A549 (cell line): Measurements from ENCODE around the gene MME.

ENCODE experiments used
- CEBPB ChIP-seq, 2 experiments: fragments of >200 bp in 1 of 2; sonication (Bioruptor Twin) in 1 of 2; formaldehyde crosslinking in 1 of 2; IDR thresholded peaks; 2 replicates each; pipeline ENCODE4 v1.6.1; 2012 to 2016
- CHD2 ChIP-seq: fragments of 150-350 bp; IDR thresholded peaks from 2 replicates; pipeline ENCODE4 v1.6.1; 2014; ENCODE audit warnings: low read length; ENCODE audit not compliant: partially characterized antibody
- EHMT2 ChIP-seq: fragments of 200-600 bp; sonication (generic); IDR thresholded peaks from 2 replicates; pipeline ENCODE4 v1.6.1; 2016; ENCODE audit warnings: antibody characterized with exemption, low read depth, mild to moderate bottlenecking, moderate library complexity
- NPAS2 ChIP-seq: fragments of 250-450 bp; sonication (Bioruptor Pico); IDR thresholded peaks from 2 replicates; pipeline ENCODE4 v1.8.0; 2022; ENCODE audit warnings: mild to moderate bottlenecking, moderate library complexity, borderline replicate concordance
- NR3C1 ChIP-seq: fragments of >200 bp; sonication (Bioruptor Twin); formaldehyde crosslinking; IDR thresholded peaks from 3 replicates; pipeline ENCODE4 v1.6.1; 2017
- POLR2A ChIP-seq: IDR thresholded peaks from 2 replicates; pipeline ENCODE4 v1.6.1; 2012; ENCODE audit warnings: mild to moderate bottlenecking, low read length
- POLR2AphosphoS2 ChIP-seq: conservative IDR thresholded peaks from 2 replicates; pipeline ENCODE4 v1.6.1; 2012; ENCODE audit warnings: low read length, improper control_type of control experiment, inconsistent platforms
- REST ChIP-seq: fragments of 200-600 bp; sonication (generic); IDR thresholded peaks from 2 replicates; pipeline ENCODE4 v1.6.1; 2016; ENCODE audit warnings: antibody characterized with exemption, mild to moderate bottlenecking, moderate library complexity
- SMC3 ChIP-seq: fragments of >200 bp; sonication (Bioruptor Twin); formaldehyde crosslinking; IDR thresholded peaks from 3 replicates; pipeline ENCODE4 v1.6.1; 2018; ENCODE audit warnings: inconsistent platforms
- USF2 ChIP-seq: fragments of 450-650 bp; IDR thresholded peaks from 2 replicates; pipeline ENCODE4 v1.6.1; 2014; ENCODE audit warnings: antibody characterized with exemption
- ZNF302 ChIP-seq: fragments of 250-450 bp; sonication (Bioruptor Pico); IDR thresholded peaks from 2 replicates; pipeline ENCODE4 v1.9.0; 2021; ENCODE audit warnings: inconsistent platforms, mild to moderate bottlenecking, moderate library complexity
- TF ChIP-seq, protein P1 (sequence below): fragments of >200 bp; sonication (Bioruptor Twin); formaldehyde crosslinking; IDR thresholded peaks from 3 replicates; pipeline ENCODE4 v1.5.1; 2016

- TF ChIP-seq, protein P1, sequence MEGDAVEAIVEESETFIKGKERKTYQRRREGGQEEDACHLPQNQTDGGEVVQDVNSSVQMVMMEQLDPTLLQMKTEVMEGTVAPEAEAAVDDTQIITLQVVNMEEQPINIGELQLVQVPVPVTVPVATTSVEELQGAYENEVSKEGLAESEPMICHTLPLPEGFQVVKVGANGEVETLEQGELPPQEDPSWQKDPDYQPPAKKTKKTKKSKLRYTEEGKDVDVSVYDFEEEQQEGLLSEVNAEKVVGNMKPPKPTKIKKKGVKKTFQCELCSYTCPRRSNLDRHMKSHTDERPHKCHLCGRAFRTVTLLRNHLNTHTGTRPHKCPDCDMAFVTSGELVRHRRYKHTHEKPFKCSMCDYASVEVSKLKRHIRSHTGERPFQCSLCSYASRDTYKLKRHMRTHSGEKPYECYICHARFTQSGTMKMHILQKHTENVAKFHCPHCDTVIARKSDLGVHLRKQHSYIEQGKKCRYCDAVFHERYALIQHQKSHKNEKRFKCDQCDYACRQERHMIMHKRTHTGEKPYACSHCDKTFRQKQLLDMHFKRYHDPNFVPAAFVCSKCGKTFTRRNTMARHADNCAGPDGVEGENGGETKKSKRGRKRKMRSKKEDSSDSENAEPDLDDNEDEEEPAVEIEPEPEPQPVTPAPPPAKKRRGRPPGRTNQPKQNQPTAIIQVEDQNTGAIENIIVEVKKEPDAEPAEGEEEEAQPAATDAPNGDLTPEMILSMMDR: no peak
- TF ChIP-seq REST: no peak
- no peak for TF ChIP-seq NPAS2
- TF ChIP-seq NR3C1: no peak
- TF ChIP-seq USF2: no peak
- no peak for TF ChIP-seq CEBPB (IDR thresholded peaks at IDR 0.05)
- TF ChIP-seq POLR2AphosphoS2: no peak
- TF ChIP-seq POLR2A: no peak
- no peak for TF ChIP-seq ZNF302 (CRISPR knock-in tag)
- no peak for TF ChIP-seq SMC3
- no peak for TF ChIP-seq EHMT2
- TF ChIP-seq CHD2: no peak
These were observed 47.2 kb upstream of the MME start for GRCh38 chr3:155032918-155033317.
